H9 (cell line): ENCODE data around the gene CLEC16A. TPM values are rescaled to one million over a fixed set of nuclear protein-coding genes. Genes with fewer than 3 reads are reported as not detected.

Experiments used
- DNase-seq: peaks from one replicate; pipeline ENCODE4 v3.0.0-alpha.2; 2017
- H2AFZ ChIP-seq: one replicate; pipeline ENCODE4 v1.6.1; 2013; ENCODE audit warnings: mild to moderate bottlenecking, low read length, control low read depth, moderate library complexity
- H2AK5ac ChIP-seq: 2 replicates; pipeline ENCODE4 v1.6.1; 2013; ENCODE audit warnings: low read length, control low read depth, mixed read lengths; ENCODE audit not compliant: insufficient read length
- H2BK120ac ChIP-seq: one replicate; pipeline ENCODE4 v1.6.1; 2013; ENCODE audit warnings: low read depth, mild to moderate bottlenecking, low read length, control low read depth, inconsistent platforms; ENCODE audit not compliant: poor library complexity, severe bottlenecking
- H2BK12ac ChIP-seq: 2 replicates; pipeline ENCODE4 v1.6.1; 2013; ENCODE audit warnings: low read length, control low read depth, mixed read lengths, low read depth; ENCODE audit not compliant: insufficient read length
- H2BK15ac ChIP-seq: 2 replicates; pipeline ENCODE4 v1.6.1; 2013; ENCODE audit warnings: low read depth, low read length, control low read depth
- H2BK20ac ChIP-seq: one replicate; pipeline ENCODE4 v1.6.1; 2013; ENCODE audit warnings: low read depth, mild to moderate bottlenecking, low read length, control low read depth, inconsistent platforms; ENCODE audit not compliant: poor library complexity, severe bottlenecking
- H2BK5ac ChIP-seq: 2 replicates; pipeline ENCODE4 v1.6.1; 2013; ENCODE audit warnings: low read length, control low read depth, mixed read lengths; ENCODE audit not compliant: insufficient read length
- H3K14ac ChIP-seq: 2 replicates; pipeline ENCODE4 v1.6.1; 2013; ENCODE audit warnings: low read length, control low read depth; ENCODE audit not compliant: insufficient read depth
- H3K18ac ChIP-seq: 2 replicates; pipeline ENCODE4 v1.6.1; 2013; ENCODE audit warnings: low read depth, mild to moderate bottlenecking, mixed read lengths, low read length, control low read depth; ENCODE audit not compliant: insufficient read length
- H3K23ac ChIP-seq: 2 replicates; pipeline ENCODE4 v1.6.1; 2013; ENCODE audit warnings: low read length, control low read depth, mixed read lengths, low read depth; ENCODE audit not compliant: insufficient read length
- H3K23me2 ChIP-seq: 2 replicates; pipeline ENCODE4 v1.6.1; 2013; ENCODE audit warnings: low read depth, mild to moderate bottlenecking, mixed read lengths, low read length, control low read depth; ENCODE audit not compliant: insufficient read length, poor library complexity, severe bottlenecking
- H3K27ac ChIP-seq: 2 replicates; pipeline ENCODE4 v1.5.1; 2013; ENCODE audit warnings: low read length, control low read depth, mixed read lengths, low read depth; ENCODE audit not compliant: insufficient read length
- H3K27me3 ChIP-seq: 2 replicates; pipeline ENCODE4 v1.6.1; 2013; ENCODE audit warnings: low read length, control low read depth, inconsistent platforms; ENCODE audit not compliant: insufficient read depth
- H3K4ac ChIP-seq: 2 replicates; pipeline ENCODE4 v1.6.1; 2013; ENCODE audit warnings: low read depth, mild to moderate bottlenecking, control low read depth, inconsistent platforms, low read length, moderate library complexity
- H3K4me1 ChIP-seq: 2 replicates; pipeline ENCODE4 v1.6.1; 2013; ENCODE audit warnings: low read length, control low read depth, inconsistent platforms; ENCODE audit not compliant: insufficient read depth
- H3K4me2 ChIP-seq: 2 replicates; pipeline ENCODE4 v1.6.1; 2013; ENCODE audit warnings: low read length, control low read depth, mixed read lengths; ENCODE audit not compliant: insufficient read length, insufficient read depth
- H3K56ac ChIP-seq: 2 replicates; pipeline ENCODE4 v1.6.1; 2013; ENCODE audit warnings: low read depth, mild to moderate bottlenecking, mixed read lengths, low read length, control low read depth; ENCODE audit not compliant: insufficient read length
- H3K79me1 ChIP-seq: 2 replicates; pipeline ENCODE4 v1.6.1; 2013; ENCODE audit warnings: low read depth, mild to moderate bottlenecking, moderate library complexity, low read length, control low read depth, inconsistent platforms; ENCODE audit not compliant: insufficient read depth, poor library complexity, severe bottlenecking
- H3K79me2 ChIP-seq: 2 replicates; pipeline ENCODE4 v1.6.1; 2013; ENCODE audit warnings: low read length, control low read depth, inconsistent platforms; ENCODE audit not compliant: insufficient read depth
- H3K9ac ChIP-seq: 2 replicates; pipeline ENCODE4 v1.6.1; 2013; ENCODE audit warnings: low read length, control low read depth, mixed read lengths; ENCODE audit not compliant: insufficient read length; ENCODE audit errors: extremely low read depth
- H3K9me3 ChIP-seq: one replicate; pipeline ENCODE4 v1.6.1; 2013; ENCODE audit warnings: low read depth, low read length, inconsistent platforms; ENCODE audit not compliant: control insufficient read depth
- H3T11ph ChIP-seq: one replicate; pipeline ENCODE4 v1.6.1; 2013; ENCODE audit warnings: mild to moderate bottlenecking, low read length, control low read depth, inconsistent platforms
- H4K20me1 ChIP-seq: one replicate; pipeline ENCODE4 v1.6.1; 2013; ENCODE audit not compliant: control insufficient read depth, insufficient read length, insufficient read depth
- H4K5ac ChIP-seq: 2 replicates; pipeline ENCODE4 v1.6.1; 2013; ENCODE audit warnings: low read depth, mild to moderate bottlenecking, mixed read lengths, low read length, control low read depth; ENCODE audit not compliant: insufficient read length
- H4K8ac ChIP-seq: replicated peaks from 2 replicates; pipeline ENCODE4 v1.6.1; 2013; ENCODE audit warnings: low read length, control low read depth, mixed read lengths, low read depth; ENCODE audit not compliant: insufficient read length
- H4K91ac ChIP-seq: 2 replicates; pipeline ENCODE4 v1.6.1; 2013; ENCODE audit warnings: low read depth, mild to moderate bottlenecking, moderate library complexity, mixed read lengths, low read length, control low read depth; ENCODE audit not compliant: insufficient read length
- H3K27ac Mint-ChIP-seq, 3 experiments: 2 replicates in 2 of 3; 3 replicates in 1 of 3; pipeline ENCODE4 v1.8.0; 2020 to 2021; ENCODE audit warnings: mixed read lengths in 3 of 3, mild to moderate bottlenecking in 1 of 3, moderate library complexity in 1 of 3
- H3K27me3 Mint-ChIP-seq: 2 replicates; pipeline ENCODE4 v1.8.0; 2021; ENCODE audit warnings: low read depth, mild to moderate bottlenecking, moderate library complexity, mixed read lengths
- H3K36me3 Mint-ChIP-seq, 3 experiments: 2 replicates in 2 of 3; 3 replicates in 1 of 3; pipeline ENCODE4 v1.8.0; 2020 to 2021; ENCODE audit warnings: low read depth in 3 of 3, mixed read lengths in 3 of 3; ENCODE audit not compliant: insufficient read depth in 1 of 3
- H3K4me1 Mint-ChIP-seq, 2 experiments: 2 replicates each; pipeline ENCODE4 v1.8.0; 2020; ENCODE audit warnings: mixed read lengths in 2 of 2
- H3K4me3 Mint-ChIP-seq, 2 experiments: 2 replicates in 1 of 2; 3 replicates in 1 of 2; pipeline ENCODE4 v1.8.0; 2020 to 2021; ENCODE audit warnings: mild to moderate bottlenecking in 2 of 2, mixed read lengths in 2 of 2, moderate library complexity in 1 of 2
- H3K9me3 Mint-ChIP-seq, 2 experiments: 2 replicates in 1 of 2; 3 replicates in 1 of 2; pipeline ENCODE4 v1.8.0; 2020; ENCODE audit warnings: mild to moderate bottlenecking in 2 of 2, mixed read lengths in 2 of 2, moderate library complexity in 1 of 2
- CTCF ChIP-seq: fragments of 200-600 bp; sonication (generic); conservative IDR thresholded peaks from 3 replicates; pipeline ENCODE4 v1.8.0; 2021; ENCODE audit warnings: antibody characterized with exemption, mild to moderate bottlenecking
- WGBS: extraction: QIAGEN DNeasy Blood & Tissue Kit; methylation state at CpG from one replicate; pipeline ENCODE4 v1.1.7; 2013; ENCODE audit warnings: missing lambda C conversion rate, low lambda C conversion rate, mixed read lengths; ENCODE audit not compliant: insufficient read length; ENCODE audit errors: extremely low coverage; 5-methylcytosine and 5-hydroxymethylcytosine counted together
- total RNA-seq: library from RNA; stranded (reverse); gene quantifications from 2 replicates; pipeline ENCODE4 v1.2.1, GENCODE V29; 2021

CLEC16A gene
- total RNA-seq, 1 experiment from 2014 or later: 15.2 TPM

DNA sequence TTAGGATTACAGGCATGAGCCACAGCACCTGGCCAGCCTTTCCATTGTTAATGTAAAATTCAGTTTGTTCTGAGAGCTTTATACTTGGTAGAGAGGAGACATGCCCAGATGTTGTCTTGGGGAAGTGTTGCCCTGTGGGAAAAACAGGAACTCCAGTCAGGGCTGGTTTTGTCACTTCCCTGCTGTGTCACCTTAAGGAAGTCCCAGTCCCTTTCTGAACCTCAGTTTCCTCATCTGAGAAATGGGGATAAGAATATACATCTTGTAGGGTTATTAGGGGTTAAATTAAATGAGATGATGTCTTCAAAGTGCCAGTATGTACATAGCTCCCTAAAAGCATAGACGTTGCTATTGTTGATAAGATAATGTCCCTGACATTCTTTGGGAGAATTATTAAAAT is 25.3 kb downstream of the CLEC16A start:
- no peak overlapping the region for H4K8ac ChIP-seq
- H2AFZ ChIP-seq: no peak overlapping the region
- H3K27me3 ChIP-seq: no peaks in the 10 kb centered on the region
- Mint-ChIP-seq H3K36me3 (peaks cover 0 to 13% (median 13%) of the 10 kb centered on the region in 3 experiments; a peak in 4 of 7 replicates), H3K27me3 (no peaks in the 10 kb centered on the region; the same call in 1 of the 2 replicates), H3K9me3 (no peaks in the 10 kb centered on the region), H3K4me3 (no peak overlapping the region), H3K27ac (no peak overlapping the region), H3K4me1 (peaks cover 2 to 5% of the 10 kb centered on the region in 2 experiments; a peak in 3 of 4 replicates)
- H3K4ac ChIP-seq: no peak overlapping the region
- no peak overlapping the region for H2BK20ac ChIP-seq
- H3T11ph ChIP-seq: no peak overlapping the region
- H2BK5ac ChIP-seq: no peak overlapping the region
- no peak overlapping the region for H4K91ac ChIP-seq
- no peak for TF ChIP-seq CTCF
- H3K14ac ChIP-seq: no peak overlapping the region
- H2BK12ac ChIP-seq: no peak overlapping the region
- no peak overlapping the region for H2BK120ac ChIP-seq
- H3K23ac ChIP-seq: no peak overlapping the region
- no peak overlapping the region for H2BK15ac ChIP-seq
- H3K27ac ChIP-seq: no peak overlapping the region
- H3K18ac ChIP-seq: no peak overlapping the region
- no peak overlapping the region for H3K4me2 ChIP-seq
- no peak overlapping the region for H3K56ac ChIP-seq
- no CpG with 5 or more reads among the region's 1 CpG for WGBS
- H3K9ac ChIP-seq: no peak overlapping the region
- H4K20me1 ChIP-seq: no peaks in the 10 kb centered on the region
- H4K5ac ChIP-seq: no peak overlapping the region
- no peaks in the 10 kb centered on the region for H3K4me1 ChIP-seq
- no peaks in the 10 kb centered on the region for H3K79me2 ChIP-seq
- H3K9me3 ChIP-seq: no peaks in the 10 kb centered on the region
- no peak for DNase-seq
- no peak overlapping the region for H2AK5ac ChIP-seq
- no peaks in the 10 kb centered on the region for H3K23me2 ChIP-seq
- H3K79me1 ChIP-seq: no peaks in the 10 kb centered on the region
